ENCODE results near the gene LGALS4.
"Not testable (repeated sequence)": the region's sequence is repeated elsewhere in the genome, so short reads cannot be mapped to it uniquely, and the experiment has no call there.

Gene LGALS4

DNA sequence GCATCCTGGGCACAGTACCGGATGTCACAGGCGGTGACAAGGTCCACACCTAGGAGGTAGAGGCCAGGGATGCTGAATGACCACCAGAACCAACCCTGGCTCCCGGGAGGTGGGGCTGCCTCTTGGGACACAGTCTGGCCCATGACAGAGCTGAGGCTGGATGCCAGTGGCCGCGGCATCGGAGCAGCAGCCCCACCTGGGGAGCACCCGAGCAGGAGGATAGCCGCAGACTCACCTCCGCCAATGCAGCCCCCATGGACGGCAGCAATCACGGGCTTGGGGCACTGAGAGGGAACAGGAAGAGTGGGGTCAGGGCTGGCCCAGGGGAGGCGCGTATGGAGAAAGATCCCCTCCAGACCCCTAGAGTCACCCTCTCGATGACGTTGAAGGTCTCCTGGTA is 4.3 kb upstream of the LGALS4 start:
- no peak for DNase-seq

DNA sequence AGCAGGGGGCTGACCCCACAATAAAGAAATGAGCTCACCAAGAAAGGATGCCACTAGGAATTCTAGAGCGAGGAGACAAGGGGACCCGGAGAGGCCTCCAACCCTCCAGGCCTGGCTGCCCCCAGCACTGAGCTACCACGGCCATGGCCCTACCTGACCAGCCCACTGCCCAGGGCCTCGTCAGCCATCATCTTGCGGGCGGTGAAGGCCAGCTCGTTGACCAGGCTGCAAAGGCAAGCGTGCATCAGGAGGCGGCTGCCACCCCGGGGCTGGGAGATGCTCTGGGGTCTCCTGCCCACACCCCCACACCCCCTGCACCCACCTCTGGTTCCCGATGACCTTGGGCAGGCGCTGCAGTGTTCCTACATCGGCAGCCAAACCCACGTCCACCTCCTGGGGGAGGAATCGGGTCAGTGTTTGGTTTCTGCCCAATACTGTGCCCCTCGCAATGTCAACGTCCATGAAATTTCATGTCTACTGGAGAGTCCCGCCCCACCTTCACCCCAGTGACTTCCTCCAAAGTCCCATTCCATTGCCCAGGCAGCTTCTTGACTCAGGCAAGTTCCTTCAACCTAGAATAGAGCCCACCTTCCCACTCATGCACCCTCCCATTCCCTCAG is 3.5 kb upstream of the LGALS4 start:
- DNase-seq, result no peak

DNA sequence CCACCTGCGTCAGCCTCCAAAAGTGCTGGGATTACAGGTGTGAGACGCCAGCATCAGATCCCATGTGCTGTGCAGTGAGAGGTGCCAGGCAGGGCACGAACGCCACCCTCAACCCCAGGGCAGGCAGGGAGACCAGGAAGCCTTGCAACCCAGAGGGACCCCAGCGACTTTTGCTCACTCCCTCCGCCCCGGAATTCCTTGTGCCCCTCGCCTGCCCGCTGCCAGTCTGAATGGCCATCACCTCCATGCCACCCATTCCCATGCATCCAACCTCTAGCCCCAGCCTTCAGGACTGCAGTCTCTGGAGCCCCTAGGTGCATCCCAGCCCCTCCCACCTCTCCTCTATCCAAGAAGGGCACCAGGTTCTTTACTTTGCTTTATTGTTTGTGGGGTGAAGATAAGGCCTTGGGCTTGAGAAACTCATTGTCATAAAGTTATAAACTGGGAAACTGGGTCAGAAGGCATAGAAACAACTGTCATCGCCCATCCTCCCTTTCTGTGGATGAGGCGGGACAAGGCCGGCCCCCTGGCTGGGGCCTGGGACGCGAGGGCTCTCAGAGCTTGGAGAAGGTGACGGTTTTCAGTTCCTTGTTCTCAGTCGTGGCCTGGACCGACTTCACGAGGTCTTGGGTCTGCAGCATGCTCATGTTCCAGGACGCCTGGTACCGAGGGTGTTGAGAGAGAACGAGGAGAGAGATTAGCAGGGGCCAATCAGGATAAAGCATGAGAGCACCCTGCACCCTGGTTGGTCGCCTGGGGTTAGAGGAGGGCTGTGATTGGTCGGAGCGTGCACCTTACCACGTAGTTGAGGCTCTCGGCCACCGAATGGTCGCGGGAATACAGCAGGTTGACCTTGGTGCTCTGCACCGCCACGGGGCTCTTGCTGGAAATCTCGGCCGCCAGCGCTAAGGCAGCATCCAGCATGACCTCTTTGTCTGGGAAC is 2.6 kb upstream of the LGALS4 start:
- DNase-seq, result no peak

DNA sequence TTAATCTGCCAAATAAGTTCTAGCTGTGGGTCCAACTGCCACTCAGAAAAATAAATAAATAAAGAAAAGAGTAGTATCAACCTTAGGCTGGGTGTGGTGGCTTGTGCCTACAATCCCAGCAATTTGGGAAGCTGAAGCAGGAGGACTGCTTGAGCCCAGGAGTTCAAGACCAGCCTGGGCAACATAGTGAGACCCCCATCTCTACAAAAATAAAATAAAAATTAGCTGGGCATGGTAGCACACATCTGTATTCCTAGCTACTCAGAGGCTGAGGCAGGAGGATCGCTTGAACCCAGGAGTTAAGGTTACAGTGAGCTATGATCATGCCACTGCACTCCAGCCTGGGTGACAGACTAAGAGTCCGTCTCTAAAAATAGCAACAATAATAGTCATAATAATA is 1.2 kb upstream of the LGALS4 start:
- DNase-seq, result not testable (repeated sequence)

DNA sequence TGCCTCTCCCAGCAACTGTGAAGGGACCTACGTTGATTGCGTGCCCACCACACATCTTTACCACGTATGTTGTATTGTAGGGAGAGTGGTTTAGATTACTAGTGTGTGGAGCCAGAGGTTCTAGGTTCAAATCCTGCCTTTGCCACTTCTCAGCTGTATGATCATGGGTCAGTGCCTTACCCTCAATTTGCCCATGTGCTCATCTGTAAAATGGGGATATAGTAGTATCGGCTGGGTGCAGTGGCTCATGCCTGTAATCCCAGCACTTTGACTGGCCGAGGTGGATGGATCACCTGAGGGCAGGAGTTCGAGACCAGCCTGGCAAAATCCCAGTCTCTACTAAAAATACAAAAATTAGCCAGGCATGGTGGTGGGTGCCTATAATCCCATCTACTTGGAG is 578 bp upstream of the LGALS4 start:
- DNase-seq, result no peak

DNA sequence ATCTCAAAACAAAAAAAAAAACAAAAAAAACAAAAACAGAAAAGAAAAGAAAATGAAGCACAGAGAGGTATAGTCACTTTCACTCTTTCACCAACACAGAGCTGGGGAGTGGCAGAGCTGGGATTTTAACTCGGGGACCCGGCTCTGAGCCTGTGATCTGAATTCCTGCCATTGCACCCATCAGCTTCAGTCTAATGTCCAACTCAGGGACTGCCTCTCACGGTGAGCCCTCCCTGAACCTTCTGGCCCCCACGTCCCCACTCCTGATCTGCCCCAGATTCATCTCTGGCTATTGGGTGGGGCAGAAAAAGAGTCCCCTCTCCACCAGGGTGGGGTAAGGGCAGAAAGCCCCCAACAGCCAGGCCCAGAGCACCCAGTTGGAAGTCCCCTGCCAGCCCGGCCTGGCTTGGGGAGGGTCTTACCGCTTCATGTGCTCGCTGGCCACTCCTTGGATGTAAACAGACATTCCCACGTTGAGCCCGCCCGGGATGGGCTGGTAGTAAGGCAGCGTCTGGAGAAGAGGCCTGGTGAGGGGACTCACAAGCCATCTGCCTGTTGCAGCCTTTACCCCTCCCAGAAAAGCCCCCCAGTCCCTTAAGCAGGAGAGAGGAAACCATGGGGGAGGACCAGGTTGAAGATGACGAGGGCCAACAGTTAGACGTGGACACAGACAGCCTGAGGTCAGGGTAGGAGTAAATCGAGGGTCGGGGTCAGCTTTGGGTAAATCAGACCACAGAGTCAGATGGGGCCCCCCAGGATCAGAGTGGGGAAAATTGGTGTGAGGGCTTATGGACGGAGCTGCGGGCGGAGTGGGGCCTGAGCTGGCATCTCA is 520 bp downstream of the LGALS4 start:
- DNase-seq, result no peak

DNA sequence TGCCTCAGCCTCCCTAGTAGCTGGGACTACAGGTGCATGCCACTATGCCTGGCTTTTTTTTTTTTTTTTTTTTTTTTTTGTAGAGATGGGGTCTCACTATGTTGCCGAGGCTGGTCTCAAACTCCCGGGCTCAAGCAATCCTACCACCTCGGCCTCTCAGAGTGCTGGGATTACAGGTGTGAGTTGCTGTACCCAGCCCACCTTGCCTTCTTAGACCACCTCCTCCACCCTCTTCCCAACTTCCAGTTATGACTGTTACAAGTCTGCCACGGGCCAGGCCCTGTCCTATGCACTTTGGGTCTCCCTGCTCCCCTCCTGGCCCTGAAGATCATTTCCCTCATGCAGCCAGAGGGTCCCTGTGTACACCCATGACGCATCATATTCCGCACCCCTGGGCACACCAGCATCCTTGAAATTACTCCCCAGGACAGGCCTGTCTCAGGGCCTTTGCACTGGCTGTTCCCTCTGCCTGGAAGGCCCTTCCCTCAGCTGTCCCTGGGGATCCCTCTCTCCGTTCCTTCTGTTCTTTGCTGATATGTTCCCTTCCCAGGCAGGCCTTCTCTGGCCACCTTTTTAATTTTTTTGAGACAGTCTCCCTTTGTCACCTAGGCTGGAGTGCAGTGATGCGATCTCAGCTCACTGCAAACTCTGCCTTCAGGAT is 3.0 kb downstream of the LGALS4 start:
- DNase-seq, result no peak

DNA sequence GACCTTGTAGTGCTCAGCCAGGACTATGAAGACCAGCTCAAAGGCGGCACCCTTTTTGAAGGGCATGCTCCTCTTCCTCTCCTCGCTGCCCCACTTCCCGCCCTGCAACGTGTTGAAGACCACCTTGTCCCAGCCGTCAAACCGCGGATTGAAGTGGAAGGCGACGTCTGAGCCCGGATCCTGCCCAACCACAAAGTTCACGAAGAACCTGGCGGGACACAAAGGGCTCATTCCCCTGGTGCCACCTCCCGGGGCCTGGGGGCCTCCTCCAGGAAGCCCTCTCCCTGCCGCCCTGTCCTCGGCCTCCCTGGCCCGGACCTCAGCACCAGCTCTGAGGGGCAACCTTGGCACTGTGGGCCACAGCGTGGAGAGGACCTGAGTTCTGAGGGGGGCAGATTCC is 4.0 kb downstream of the LGALS4 start:
- DNase-seq, result no peak

DNA sequence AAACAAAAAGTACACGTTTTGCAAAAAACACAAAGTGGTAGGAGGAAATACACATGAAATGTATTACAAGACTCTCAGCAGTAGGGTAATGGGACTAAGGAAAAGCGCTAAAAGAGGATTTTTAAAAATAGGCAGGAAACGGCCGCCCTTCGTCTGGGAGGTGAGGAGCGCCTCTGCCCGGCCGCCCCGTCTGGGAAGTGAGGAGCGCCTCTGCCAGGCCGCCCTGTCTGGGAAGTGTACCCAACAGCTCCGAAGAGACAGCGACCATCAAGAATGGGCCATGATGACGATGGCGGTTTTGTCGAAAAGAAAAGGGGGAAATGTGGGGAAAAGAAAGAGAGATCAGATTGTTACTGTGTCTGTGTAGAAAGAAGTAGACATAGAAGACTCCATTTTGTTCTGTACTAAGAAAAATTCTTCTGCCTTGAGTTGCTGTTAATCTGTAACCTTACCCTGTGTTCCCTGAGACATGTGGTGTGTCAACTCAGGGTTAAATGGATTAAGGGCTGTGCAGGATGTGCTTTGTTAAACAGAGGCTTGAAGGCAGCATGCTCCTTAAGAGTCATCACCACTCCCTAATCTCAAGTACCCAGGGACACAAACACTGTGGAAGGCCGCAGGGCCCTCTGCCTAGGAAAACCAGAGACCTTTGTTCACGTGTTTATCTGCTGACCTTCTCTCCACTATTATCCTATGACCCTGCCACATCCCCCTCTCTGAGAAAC is 5.2 kb downstream of the LGALS4 start:
- DNase-seq, result not testable (repeated sequence)

DNA sequence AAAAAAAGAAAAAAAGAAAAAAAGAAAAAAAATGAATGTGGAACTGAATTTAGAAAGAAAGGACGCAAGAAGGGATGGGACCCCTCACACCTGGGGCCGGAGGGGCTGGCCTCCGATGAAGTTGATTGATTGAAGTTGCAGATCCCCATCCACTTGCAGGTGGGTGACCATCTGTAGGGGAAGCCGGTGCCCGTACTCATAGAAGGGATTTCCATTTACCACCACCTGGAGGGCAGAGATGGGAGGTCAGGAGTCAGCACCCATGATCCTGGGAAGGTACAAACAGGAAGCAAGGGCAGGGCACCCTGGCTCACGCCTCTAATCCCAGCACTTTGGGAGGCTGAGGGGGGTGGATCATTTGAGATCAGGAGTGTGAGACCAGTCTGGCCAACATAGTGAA is 6.4 kb downstream of the LGALS4 start:
- no peak for DNase-seq

DNA sequence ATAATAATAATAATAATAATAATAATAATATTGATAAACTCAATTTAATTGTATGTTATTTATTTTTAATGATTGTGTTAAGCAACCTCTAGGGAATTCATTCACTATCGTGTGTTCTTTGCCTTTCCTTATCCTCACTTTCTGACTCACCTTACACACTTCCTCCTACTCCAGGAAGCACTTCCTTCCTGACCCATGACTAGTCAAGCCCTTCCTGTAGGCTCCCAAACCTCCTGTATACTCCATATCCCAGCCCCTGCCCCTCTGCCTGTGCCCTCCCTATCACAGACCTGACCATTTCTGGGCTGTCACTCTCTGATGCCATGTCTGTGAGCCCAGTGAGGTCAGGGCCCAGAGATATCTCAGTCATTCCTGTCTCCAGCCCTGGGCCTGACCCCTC is 7.6 kb downstream of the LGALS4 start:
- no peak for DNase-seq

DNA sequence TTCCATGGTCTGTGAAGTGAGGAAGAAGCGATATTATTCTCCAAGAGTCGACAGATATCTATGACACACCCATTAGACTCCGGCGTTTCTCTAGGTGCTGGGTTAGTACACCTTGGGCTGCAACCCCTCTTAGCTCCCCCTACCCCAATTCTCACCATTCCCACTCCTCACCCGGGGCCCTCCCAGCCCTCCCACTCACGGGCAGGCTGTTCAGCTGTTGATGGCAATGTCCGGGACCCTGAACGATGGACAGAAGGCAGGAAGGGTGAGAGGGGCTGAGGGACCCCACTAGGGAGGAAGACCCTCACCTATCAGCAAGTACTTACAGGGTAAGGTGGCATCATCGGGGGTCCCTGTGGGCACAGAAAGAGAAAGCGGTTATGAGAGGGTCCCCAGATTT is 9.2 kb downstream of the LGALS4 start:
- no peak for DNase-seq

DNA sequence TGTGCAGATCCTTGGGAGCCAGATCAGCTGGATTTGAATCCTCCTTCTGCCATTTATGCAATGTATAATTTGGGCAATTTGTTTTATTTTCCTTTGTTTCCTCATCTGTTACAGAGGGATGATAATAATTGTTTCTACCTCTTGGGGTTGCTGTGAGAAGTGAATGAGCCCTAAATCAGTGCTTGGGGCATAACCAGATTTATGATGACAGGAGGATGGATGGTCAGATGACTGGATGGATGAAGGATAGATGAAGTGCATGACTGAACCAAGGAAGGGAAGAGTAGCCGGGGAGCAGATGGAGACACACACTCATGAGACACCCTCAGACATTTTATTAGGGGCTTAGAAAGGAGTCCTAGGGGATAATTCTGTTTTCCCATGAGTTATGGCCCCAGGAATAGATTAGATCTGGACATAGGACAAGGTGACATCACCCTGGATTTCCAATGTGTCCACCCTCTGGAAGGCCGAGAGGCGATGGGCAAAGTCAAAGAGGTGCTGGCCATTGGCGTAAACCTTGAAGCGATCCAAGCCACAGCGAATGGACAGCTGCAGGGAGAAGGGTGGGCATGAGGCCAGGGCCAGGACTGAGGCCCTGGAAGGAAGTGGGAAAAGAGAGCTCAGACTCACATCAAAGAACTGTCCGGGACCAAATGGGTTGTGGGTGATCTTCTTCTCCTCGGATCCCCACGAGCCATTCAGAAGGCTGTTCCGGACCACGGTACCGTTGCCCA is 11.2 kb downstream of the LGALS4 start:
- no peak for DNase-seq

DNA sequence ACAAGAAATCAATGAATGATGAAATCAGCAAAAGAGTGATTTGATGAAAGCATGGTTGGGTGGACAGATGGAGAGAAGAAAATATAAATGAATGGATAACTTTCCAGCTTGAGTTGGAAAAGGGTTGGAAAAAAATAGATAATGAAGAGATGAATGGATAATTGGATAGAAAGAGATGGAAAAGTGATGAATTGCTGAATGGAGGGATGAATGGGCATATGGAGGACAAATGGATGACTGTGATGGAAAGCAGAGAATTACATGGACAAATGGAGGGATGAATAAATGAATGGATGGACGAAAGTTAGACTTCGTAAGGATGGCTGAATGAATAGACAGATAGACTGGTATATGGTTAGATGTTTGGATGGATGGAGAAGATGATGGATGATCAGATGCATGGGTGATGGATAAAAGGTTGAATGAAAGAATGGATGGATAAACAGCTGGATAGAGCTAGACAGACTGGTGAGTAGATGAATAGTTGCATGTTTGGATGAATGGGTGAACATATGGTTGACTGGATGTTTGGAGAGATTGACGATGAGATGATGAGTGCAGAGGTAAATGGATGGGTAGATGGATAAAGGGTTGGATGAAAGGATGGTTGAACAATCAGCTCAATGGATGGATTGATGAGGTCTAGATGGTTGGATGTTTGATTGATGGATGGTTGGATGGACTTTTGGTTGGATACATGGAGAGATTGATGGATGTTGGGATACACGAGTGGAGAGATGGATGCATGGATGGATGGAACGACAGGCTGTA is 12.0 kb downstream of the LGALS4 start:
- DNase-seq, result no peak

DNA sequence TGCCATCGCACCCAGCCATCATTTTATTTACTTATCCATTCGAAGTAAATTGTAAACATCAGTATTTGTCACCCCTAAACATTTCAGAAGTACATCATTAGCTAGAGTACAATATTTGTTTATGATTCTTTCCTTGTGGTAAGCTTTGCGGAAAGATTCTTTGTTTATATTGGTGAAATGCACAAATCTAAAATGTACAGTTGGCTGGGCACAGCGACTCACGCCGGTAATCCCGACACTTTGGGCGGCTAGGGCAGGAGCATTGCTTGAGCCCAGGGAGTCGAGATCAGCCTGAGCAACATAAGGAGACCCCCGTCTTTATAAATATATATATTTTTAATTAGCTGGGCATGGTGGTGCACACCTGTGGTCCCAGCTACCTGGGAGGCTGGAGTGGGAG is 13.6 kb downstream of the LGALS4 start:
- no peak for DNase-seq

DNA sequence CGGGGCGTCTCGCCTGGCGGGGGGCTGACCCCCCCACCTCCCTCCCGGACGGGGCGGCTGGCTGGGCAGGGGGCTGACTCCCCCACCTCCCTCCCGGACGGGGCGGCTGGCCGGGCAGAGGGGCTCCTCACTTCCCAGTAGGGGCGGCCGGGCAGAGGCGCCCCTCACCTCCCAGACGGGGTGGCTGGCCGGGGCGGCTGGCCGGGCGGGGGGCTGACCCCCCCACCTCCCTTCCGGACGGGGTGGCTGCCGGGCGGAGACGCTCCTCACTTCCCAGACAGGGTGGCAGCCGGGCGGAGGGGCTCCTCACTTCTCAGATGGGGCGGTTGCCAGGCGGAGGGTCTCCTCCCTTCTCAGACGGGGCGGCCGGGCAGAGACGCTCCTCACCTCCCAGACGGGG is 15.0 kb downstream of the LGALS4 start:
- DNase-seq, result not testable (repeated sequence)

DNA sequence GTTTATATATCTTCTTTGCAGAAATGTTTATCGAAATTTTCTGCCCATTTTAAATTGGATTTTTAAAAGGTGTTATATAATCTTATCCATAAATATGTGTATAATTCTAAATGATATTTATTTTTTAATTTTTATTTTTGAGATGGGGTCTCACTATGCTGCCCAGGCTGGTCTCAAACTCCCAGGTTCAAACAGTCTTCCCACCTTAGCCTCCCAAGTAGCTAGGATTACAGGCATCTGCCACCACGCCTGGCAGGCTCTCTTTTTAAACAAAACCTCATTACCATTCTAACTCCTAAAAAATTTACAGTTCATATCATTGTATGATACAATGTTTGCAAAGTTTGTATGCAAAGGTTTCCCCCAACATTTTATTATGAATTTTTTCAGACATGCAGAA is 16.6 kb downstream of the LGALS4 start:
- no peak for DNase-seq

DNA sequence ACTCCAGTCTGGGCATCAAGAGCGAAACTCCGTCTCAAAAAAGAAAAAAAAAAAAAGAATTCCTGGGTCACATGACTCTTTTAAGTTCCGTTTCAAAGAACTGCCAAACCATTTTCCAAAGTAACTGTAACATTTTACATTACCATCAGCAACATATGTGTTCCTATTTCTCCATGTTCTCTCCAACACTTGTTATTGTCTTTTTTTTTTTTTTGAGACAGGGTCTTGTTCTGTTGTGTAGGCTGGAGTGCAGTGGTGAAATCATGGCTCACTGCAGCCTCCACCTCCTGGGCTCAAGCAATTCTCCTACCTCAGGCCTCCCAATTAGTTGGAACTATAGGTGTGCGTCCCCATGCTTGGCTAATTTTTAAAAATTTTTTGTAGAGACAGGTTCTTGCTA is 17.2 kb downstream of the LGALS4 start:
- DNase-seq, result no peak

DNA sequence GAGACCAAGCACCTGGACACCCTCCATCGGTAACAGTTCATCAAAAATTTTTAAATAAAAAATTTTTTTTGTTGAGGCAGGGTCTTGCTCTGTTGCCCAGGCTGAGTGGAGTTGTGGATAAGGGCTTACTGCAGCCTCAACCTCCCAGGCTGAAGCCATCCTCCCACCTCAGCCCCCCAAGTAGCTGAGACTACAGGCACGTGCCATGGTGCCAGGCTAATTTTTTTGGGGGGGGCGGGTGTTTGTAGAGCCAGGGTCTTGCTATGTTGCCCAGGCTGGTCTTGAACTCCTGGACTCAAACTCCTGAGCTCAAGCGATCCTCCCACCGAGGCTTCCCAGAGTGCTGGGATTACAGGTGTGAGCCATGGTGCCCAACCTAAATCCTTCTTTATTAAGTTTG is 19.1 kb downstream of the LGALS4 start:
- DNase-seq, result no peak

DNA sequence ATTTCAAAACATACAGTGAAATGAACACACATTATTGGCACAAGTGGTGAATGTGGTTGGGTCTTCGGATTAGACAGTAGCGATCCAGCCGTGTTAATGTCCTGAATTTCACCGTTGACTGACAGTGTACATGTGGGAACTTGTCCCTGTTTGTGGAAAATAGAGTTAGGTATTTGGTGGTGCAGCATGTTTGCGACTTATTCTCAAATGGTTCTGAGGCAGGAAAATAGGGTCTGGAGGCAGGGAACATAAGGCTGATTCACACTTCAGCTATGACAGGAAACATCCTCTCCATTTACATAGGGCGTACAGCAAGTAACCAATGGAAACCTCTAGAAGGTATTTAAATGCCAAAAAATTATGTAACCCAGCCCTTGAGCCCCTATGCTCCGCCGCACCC is 19.6 kb downstream of the LGALS4 start:
- no peak for DNase-seq
